GM12892 (cell line): ENCODE data around the gene SH3RF3.

Experiments
- POLR2A ChIP-seq: IDR thresholded peaks from 2 replicates; pipeline ENCODE4 v1.6.1; 2011; ENCODE audit warnings: low read depth, low read length, control low read depth
- POLR2AphosphoS5 ChIP-seq: IDR thresholded peaks from 2 replicates; pipeline ENCODE4 v1.6.1; 2011; ENCODE audit warnings: low read depth, low read length, control low read depth
- TAF1 ChIP-seq: IDR thresholded peaks from 2 replicates; pipeline ENCODE4 v1.6.1; 2011; ENCODE audit warnings: low read depth, mild to moderate bottlenecking, control low read depth, low read length, borderline replicate concordance

GRCh38 chr2:109145286-109145685 lies 16.3 kb downstream of the SH3RF3 start:
- no peak for TF ChIP-seq POLR2A
- TF ChIP-seq POLR2AphosphoS5, result no peak
- TF ChIP-seq TAF1, result no peak
